ENCODE results near the gene FAM174B.

DNA sequence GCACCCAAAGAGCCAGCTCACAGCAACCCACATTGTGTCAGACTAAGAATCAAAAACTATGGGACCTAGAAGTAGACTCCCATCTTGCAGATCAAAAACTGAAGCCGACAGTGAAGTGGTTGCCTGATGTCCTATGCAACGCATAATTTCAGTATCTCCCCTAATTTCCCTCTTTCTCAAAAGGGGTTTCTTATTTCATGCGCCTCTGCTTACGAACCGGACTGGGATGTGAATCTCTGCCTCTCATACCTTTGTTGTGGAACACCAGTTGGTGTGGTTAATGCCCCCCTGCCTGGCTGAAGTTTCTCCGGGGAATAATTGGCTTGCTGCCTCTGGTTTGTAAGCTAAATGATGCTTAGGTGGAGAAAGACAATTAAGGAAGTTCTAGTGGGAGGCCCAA lies 514 bp upstream of the FAM174B start:
- TF ChIP-seq, protein P1, sequence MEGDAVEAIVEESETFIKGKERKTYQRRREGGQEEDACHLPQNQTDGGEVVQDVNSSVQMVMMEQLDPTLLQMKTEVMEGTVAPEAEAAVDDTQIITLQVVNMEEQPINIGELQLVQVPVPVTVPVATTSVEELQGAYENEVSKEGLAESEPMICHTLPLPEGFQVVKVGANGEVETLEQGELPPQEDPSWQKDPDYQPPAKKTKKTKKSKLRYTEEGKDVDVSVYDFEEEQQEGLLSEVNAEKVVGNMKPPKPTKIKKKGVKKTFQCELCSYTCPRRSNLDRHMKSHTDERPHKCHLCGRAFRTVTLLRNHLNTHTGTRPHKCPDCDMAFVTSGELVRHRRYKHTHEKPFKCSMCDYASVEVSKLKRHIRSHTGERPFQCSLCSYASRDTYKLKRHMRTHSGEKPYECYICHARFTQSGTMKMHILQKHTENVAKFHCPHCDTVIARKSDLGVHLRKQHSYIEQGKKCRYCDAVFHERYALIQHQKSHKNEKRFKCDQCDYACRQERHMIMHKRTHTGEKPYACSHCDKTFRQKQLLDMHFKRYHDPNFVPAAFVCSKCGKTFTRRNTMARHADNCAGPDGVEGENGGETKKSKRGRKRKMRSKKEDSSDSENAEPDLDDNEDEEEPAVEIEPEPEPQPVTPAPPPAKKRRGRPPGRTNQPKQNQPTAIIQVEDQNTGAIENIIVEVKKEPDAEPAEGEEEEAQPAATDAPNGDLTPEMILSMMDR (IDR thresholded peaks at IDR 0.05), result no peak
- no peak for TF ChIP-seq POLR2A (IDR thresholded peaks at IDR 0.05)

Measured in adrenal gland (tissue), 5 donors.